ENCODE measurements around the gene NOC2L.

NOC2L gene

GRCh38 chr1:914891-915280 lies 44.2 kb downstream of the NOC2L start:
- TF ChIP-seq CTCF (conservative IDR thresholded peaks at IDR 0.05; ENCODE audit: low read depth, low read length), result no peak
- no peak overlapping the region for H3K4me3 ChIP-seq (ENCODE audit: low read depth, low read length)

GRCh38 chr1:914131-914890 lies 44.7 kb downstream of the NOC2L start:
- TF ChIP-seq CTCF (conservative IDR thresholded peaks at IDR 0.05; ENCODE audit: low read depth, low read length), result no peak
- DNase-seq (ENCODE audit: low read depth), result no peak
- H3K4me3 ChIP-seq (ENCODE audit: low read depth, low read length), result no peak overlapping the region

More at GRCh38 chr1:914891-915280, 44.2 kb downstream of the NOC2L start:
- DNase-seq (ENCODE audit: low read depth), result no peak

DNA sequence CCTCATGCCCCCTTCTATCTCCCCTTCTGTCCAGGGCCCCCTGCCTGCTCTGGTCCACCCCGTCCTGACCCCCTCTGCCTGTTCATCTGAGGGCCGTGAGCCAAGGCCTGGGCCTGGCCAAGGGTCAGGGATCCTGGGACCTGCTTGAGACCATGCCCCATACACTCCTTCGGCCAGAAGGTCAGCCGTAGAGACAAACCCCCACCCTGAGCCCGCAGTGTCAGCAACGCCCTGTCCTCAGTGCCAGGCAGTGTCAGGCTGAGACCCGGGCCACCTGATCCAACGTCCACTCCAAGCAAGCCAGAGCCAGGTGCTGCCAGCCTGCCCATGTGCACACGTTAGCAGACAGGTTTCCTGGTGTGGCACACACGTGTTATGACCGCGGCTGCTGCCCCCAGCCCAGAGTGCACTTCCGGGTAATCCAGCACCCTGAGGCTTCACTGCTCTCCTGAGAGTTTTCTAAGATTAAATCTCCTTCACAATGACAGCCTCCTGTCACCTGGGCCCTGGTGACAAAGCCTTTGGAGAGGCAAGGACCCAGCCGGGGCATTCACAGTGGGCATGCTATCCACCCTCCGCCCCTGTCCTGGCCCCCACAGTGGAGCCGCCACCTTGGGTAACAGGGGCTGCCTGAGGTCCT lies 45.4 kb downstream of the NOC2L start:
- no peak for TF ChIP-seq CTCF (conservative IDR thresholded peaks at IDR 0.05; ENCODE audit: low read depth, low read length)
- DNase-seq (ENCODE audit: low read depth), result no peak

GRCh38 chr1:912740-913301 lies 46.2 kb downstream of the NOC2L start:
- no peak overlapping the region for H3K4me3 ChIP-seq (ENCODE audit: low read depth, low read length)
- TF ChIP-seq CTCF (conservative IDR thresholded peaks at IDR 0.05; ENCODE audit: low read depth, low read length), result peak; percentile 46
- peak; percentile 48 for DNase-seq (ENCODE audit: low read depth)

More for the DNA sequence above, 45.4 kb downstream of the NOC2L start:
- no peak overlapping the region for H3K4me3 ChIP-seq (ENCODE audit: low read depth, low read length)

GRCh38 chr1:911875-912739 lies 46.9 kb downstream of the NOC2L start:
- TF ChIP-seq CTCF (conservative IDR thresholded peaks at IDR 0.05; ENCODE audit: low read depth, low read length), result no peak
- DNase-seq (ENCODE audit: low read depth), result no peak
- H3K4me3 ChIP-seq (ENCODE audit: low read depth, low read length), result no peak overlapping the region

GRCh38 chr1:910881-911721 lies 48.0 kb downstream of the NOC2L start:
- no peak overlapping the region for H3K4me3 ChIP-seq (ENCODE audit: low read depth, low read length)
- no peak for TF ChIP-seq CTCF (conservative IDR thresholded peaks at IDR 0.05; ENCODE audit: low read depth, low read length)
- DNase-seq (ENCODE audit: low read depth), result no peak

All from choroid plexus epithelial cell (primary cell).